ENCODE data around the gene KCNIP3.

- TF ChIP-seq, protein P1, sequence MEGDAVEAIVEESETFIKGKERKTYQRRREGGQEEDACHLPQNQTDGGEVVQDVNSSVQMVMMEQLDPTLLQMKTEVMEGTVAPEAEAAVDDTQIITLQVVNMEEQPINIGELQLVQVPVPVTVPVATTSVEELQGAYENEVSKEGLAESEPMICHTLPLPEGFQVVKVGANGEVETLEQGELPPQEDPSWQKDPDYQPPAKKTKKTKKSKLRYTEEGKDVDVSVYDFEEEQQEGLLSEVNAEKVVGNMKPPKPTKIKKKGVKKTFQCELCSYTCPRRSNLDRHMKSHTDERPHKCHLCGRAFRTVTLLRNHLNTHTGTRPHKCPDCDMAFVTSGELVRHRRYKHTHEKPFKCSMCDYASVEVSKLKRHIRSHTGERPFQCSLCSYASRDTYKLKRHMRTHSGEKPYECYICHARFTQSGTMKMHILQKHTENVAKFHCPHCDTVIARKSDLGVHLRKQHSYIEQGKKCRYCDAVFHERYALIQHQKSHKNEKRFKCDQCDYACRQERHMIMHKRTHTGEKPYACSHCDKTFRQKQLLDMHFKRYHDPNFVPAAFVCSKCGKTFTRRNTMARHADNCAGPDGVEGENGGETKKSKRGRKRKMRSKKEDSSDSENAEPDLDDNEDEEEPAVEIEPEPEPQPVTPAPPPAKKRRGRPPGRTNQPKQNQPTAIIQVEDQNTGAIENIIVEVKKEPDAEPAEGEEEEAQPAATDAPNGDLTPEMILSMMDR (IDR thresholded peaks at IDR 0.05) = no peak
- no peak for TF ChIP-seq POLR2A (IDR thresholded peaks at IDR 0.05)
These were observed 13.5 kb downstream of the KCNIP3 start for GRCh38 chr2:95310651-95311050.

Measured in body of pancreas (tissue), 4 donors.